IMR-90 (cell line): Measurements from ENCODE around the gene PTTG1IP2. TPM values are rescaled to one million over a fixed set of nuclear protein-coding genes. Genes with fewer than 3 reads are reported as not detected.

Experiments used
- ATAC-seq: fragments of 200-7000 bp; cut with Tn5 transposase; 2 replicates; pipeline ENCODE4 v1.9.1; 2020; ENCODE audit warnings: low read depth, mild to moderate bottlenecking, moderate library complexity
- BruUV-seq: library from RNA; stranded (reverse); fragments of 400-500 nt; replicated peaks from 2 replicates; lab custom pipeline; 2021; lab: Mats Ljungman, UMichigan
- CTCF ChIA-PET: fragments of 300-600 bp; formaldehyde crosslinking; extraction: SDS; loops from one replicate; lab custom pipeline; 2021; ENCODE audit warnings: antibody characterized with exemption; lab: Yijun Ruan, JAX
- POLR2A ChIA-PET: fragments of 300-600 bp; sonication (Branson Sonifier 250); formaldehyde crosslinking; loops from one replicate; lab custom pipeline; 2022; ENCODE audit warnings: antibody characterized with exemption; ENCODE audit not compliant: unreplicated experiment; lab: Charles Lee
- DNase-seq: peaks from one replicate; pipeline ENCODE4 v3.0.0; 2013
- H2AFZ ChIP-seq: replicated peaks from 2 replicates; pipeline ENCODE3; 2013; ENCODE audit warnings: low read length, mild to moderate bottlenecking; ENCODE audit not compliant: poor library complexity
- H2AK5ac ChIP-seq: 2 replicates; pipeline ENCODE4 v1.6.1; 2013; ENCODE audit warnings: low read depth, low read length, inconsistent platforms
- H2AK9ac ChIP-seq: replicated peaks from 2 replicates; pipeline ENCODE3; 2013; ENCODE audit warnings: mild to moderate bottlenecking, low read depth, low read length, moderate library complexity; ENCODE audit not compliant: poor library complexity
- H2BK120ac ChIP-seq: 2 replicates; pipeline ENCODE4 v1.6.1; 2013; ENCODE audit warnings: low read depth, low read length, inconsistent platforms
- H2BK15ac ChIP-seq: 3 replicates; pipeline ENCODE4 v1.6.1; 2013; ENCODE audit warnings: low read depth, low read length, inconsistent platforms
- H2BK20ac ChIP-seq: 2 replicates; pipeline ENCODE4 v1.6.1; 2013; ENCODE audit warnings: low read depth, mild to moderate bottlenecking, inconsistent platforms, low read length, moderate library complexity
- H2BK5ac ChIP-seq: 2 replicates; pipeline ENCODE4 v1.6.1; 2013; ENCODE audit warnings: mild to moderate bottlenecking, low read depth, low read length, inconsistent platforms; ENCODE audit not compliant: poor library complexity, severe bottlenecking
- H3K14ac ChIP-seq: replicated peaks from 2 replicates; pipeline ENCODE4 v1.6.1; 2013; ENCODE audit warnings: low read depth, low read length, inconsistent platforms
- H3K18ac ChIP-seq: 2 replicates; pipeline ENCODE4 v1.6.1; 2013; ENCODE audit warnings: low read depth, low read length, control low read depth
- H3K23ac ChIP-seq: 2 replicates; pipeline ENCODE4 v1.6.1; 2013; ENCODE audit warnings: low read depth, low read length, inconsistent platforms
- H3K27ac ChIP-seq: 2 replicates; pipeline ENCODE4 v1.5.1; 2013; ENCODE audit warnings: mild to moderate bottlenecking, control low read depth, low read length; ENCODE audit not compliant: insufficient read depth
- H3K27me3 ChIP-seq: 2 replicates; pipeline ENCODE4 v1.6.1; 2013; ENCODE audit warnings: low read length; ENCODE audit not compliant: control insufficient read depth, insufficient read depth
- H3K36me3 ChIP-seq: 2 replicates; pipeline ENCODE4 v1.6.1; 2013; ENCODE audit warnings: low read length, mixed read lengths; ENCODE audit not compliant: control insufficient read depth, insufficient read depth
- H3K4ac ChIP-seq: 2 replicates; pipeline ENCODE4 v1.6.1; 2013; ENCODE audit warnings: low read depth, low read length, inconsistent platforms
- H3K4me1 ChIP-seq: 2 replicates; pipeline ENCODE4 v1.6.1; 2013; ENCODE audit warnings: low read length, mixed read lengths; ENCODE audit not compliant: control insufficient read depth, insufficient read depth
- H3K4me2 ChIP-seq: 2 replicates; pipeline ENCODE4 v1.6.1; 2013; ENCODE audit warnings: low read depth, mild to moderate bottlenecking, control low read depth, low read length, moderate library complexity
- H3K4me3 ChIP-seq: 2 replicates; pipeline ENCODE4 v1.5.1; 2013; ENCODE audit warnings: low read depth, mild to moderate bottlenecking, control low read depth, low read length, moderate library complexity; ENCODE audit not compliant: insufficient read depth
- H3K56ac ChIP-seq: 2 replicates; pipeline ENCODE4 v1.6.1; 2013; ENCODE audit warnings: low read length, inconsistent platforms; ENCODE audit not compliant: insufficient read depth; ENCODE audit errors: extremely low read depth
- H3K79me1 ChIP-seq, 2 experiments: 2 replicates each; pipeline ENCODE4 v1.6.1; 2013; ENCODE audit warnings: low read length in 2 of 2, inconsistent platforms in 1 of 2, low read depth in 1 of 2
- H3K9ac ChIP-seq: 2 replicates; pipeline ENCODE4 v1.6.1; 2013; ENCODE audit warnings: low read depth, low read length, control low read depth
- H3K9me1 ChIP-seq: 2 replicates; pipeline ENCODE4 v1.6.1; 2013; ENCODE audit warnings: low read length, inconsistent platforms; ENCODE audit not compliant: insufficient read depth
- H3K9me3 ChIP-seq: 2 replicates; pipeline ENCODE4 v1.6.1; 2013; ENCODE audit warnings: low read length; ENCODE audit not compliant: control insufficient read depth, insufficient read depth
- H4K20me1 ChIP-seq: 2 replicates; pipeline ENCODE4 v1.6.1; 2013; ENCODE audit warnings: low read length, inconsistent platforms; ENCODE audit not compliant: insufficient read depth
- H4K5ac ChIP-seq: 2 replicates; pipeline ENCODE4 v1.6.1; 2013; ENCODE audit warnings: mild to moderate bottlenecking, low read depth, low read length, control low read depth
- H4K8ac ChIP-seq, 2 experiments: 2 replicates each; pipeline ENCODE4 v1.6.1; 2013; ENCODE audit warnings: low read depth in 2 of 2, low read length in 2 of 2, control low read depth in 1 of 2, inconsistent platforms in 1 of 2
- H4K91ac ChIP-seq: 2 replicates; pipeline ENCODE4 v1.6.1; 2013; ENCODE audit warnings: low read depth, low read length, inconsistent platforms; ENCODE audit not compliant: insufficient read depth
- BHLHE40 ChIP-seq: fragments of 150-350 bp; IDR thresholded peaks from 2 replicates; pipeline ENCODE4 v1.6.1; 2016; ENCODE audit warnings: mild to moderate bottlenecking, low read depth, low read length
- CEBPB ChIP-seq: IDR thresholded peaks from 2 replicates; pipeline ENCODE4 v1.6.1; 2012; ENCODE audit warnings: low read depth, low read length, improper control_type of control experiment
- CHD1 ChIP-seq: IDR thresholded peaks from 2 replicates; pipeline ENCODE4 v1.6.1; 2012; ENCODE audit warnings: low read depth, low read length, improper control_type of control experiment
- FOS ChIP-seq: fragments of 150-350 bp; IDR thresholded peaks from 2 replicates; pipeline ENCODE4 v1.6.1; 2016; ENCODE audit warnings: low read depth, low read length
- MAFK ChIP-seq: IDR thresholded peaks from 2 replicates; pipeline ENCODE4 v1.6.1; 2012; ENCODE audit warnings: low read depth, low read length, improper control_type of control experiment
- MAZ ChIP-seq: IDR thresholded peaks from 2 replicates; pipeline ENCODE4 v1.6.1; 2012; ENCODE audit warnings: low read depth, mild to moderate bottlenecking, low read length, improper control_type of control experiment, moderate library complexity, borderline replicate concordance
- MXI1 ChIP-seq: IDR thresholded peaks from 2 replicates; pipeline ENCODE4 v1.6.1; 2012; ENCODE audit warnings: low read depth, mild to moderate bottlenecking, low read length, moderate library complexity, borderline replicate concordance
- NFE2L2 ChIP-seq: fragments of 150-350 bp; IDR thresholded peaks from 2 replicates; pipeline ENCODE4 v1.6.1; 2016; ENCODE audit warnings: low read depth, mild to moderate bottlenecking, low read length
- POLR2A ChIP-seq: IDR thresholded peaks from 2 replicates; pipeline ENCODE4 v1.6.1; 2012; ENCODE audit warnings: mild to moderate bottlenecking, low read depth, low read length
- RAD21 ChIP-seq: IDR thresholded peaks from 2 replicates; pipeline ENCODE4 v1.6.1; 2012; ENCODE audit warnings: low read length, improper control_type of control experiment
- RCOR1 ChIP-seq: IDR thresholded peaks from 2 replicates; pipeline ENCODE4 v1.6.1; 2012; ENCODE audit warnings: mild to moderate bottlenecking, low read length, improper control_type of control experiment; ENCODE audit not compliant: insufficient replicate concordance
- RFX5 ChIP-seq: IDR thresholded peaks from 2 replicates; pipeline ENCODE4 v1.8.0; 2012; ENCODE audit warnings: low read depth, mild to moderate bottlenecking, low read length, moderate library complexity
- SMC3 ChIP-seq: fragments of 150-350 bp; IDR thresholded peaks from 2 replicates; pipeline ENCODE4 v1.6.1; 2016; ENCODE audit warnings: low read depth, mild to moderate bottlenecking, antibody characterized with exemption, low read length, moderate library complexity
- WGBS, 2 experiments: methylation state at CpG; one replicate each; pipeline versions ENCODE4 v1.1.5 to v1.1.7; 2013; ENCODE audit warnings: missing lambda C conversion rate in 2 of 2; ENCODE audit not compliant: insufficient read length in 1 of 2; ENCODE audit errors: extremely low coverage in 2 of 2; 5-methylcytosine and 5-hydroxymethylcytosine counted together
- dilution Hi-C: fragments of 300-500 bp; cut with HindIII; formaldehyde crosslinking; loops from one replicate; pipeline ENCODE4 v1.14.3; 2018; ENCODE audit warnings: low sequenced_read_pairs; ENCODE audit not compliant: unreplicated experiment
- in situ Hi-C: fragments of 300-500 bp; cut with MboI; formaldehyde crosslinking; loops from 3 replicates; pipeline ENCODE4 v1.14.3; 2019; ENCODE audit warnings: low sequenced_read_pairs, inconsistent platforms, mixed read lengths
- intact Hi-C: fragments of 100-400 bp; cut with micrococcal nuclease; formaldehyde crosslinking; loops from 2 replicates; pipeline ENCODE4 v1.10.0; 2022
- polyA plus RNA-seq, 3 experiments: library from polyadenylated mRNA; depleted of rRNA; stranded (reverse); fragments of >200 nt; gene quantifications; 2 replicates each; pipeline ENCODE4 v1.2.3, GENCODE V29; 2012; ENCODE audit warnings: low replicate concordance in 1 of 3
- total RNA-seq: library from RNA; depleted of rRNA; stranded (reverse); fragments of >200 nt; gene quantifications from 2 replicates; pipeline ENCODE4 v1.2.3, GENCODE V29; 2012
- TF ChIP-seq, protein P1 (sequence below): fragments of 150-350 bp; IDR thresholded peaks from 2 replicates; pipeline ENCODE4 v1.6.1; 2016; ENCODE audit warnings: low read depth, mild to moderate bottlenecking, low read length, moderate library complexity, borderline replicate concordance
- TF ChIP-seq, protein P2 (sequence below): conservative IDR thresholded peaks from 2 replicates; pipeline ENCODE4 v1.5.1; 2012; ENCODE audit warnings: mild to moderate bottlenecking, low read depth, low read length, improper control_type of control experiment
- TF ChIP-seq, protein P3 (sequence below): fragments of 150-350 bp; IDR thresholded peaks from 2 replicates; pipeline ENCODE4 v1.6.1; 2017; ENCODE audit warnings: mild to moderate bottlenecking, antibody characterized with exemption, low read length, low read depth

Gene PTTG1IP2
- total and polyA plus RNA-seq, 2 of the 4 experiments (the other 2 are of a cell fraction) = not detected

DNA sequence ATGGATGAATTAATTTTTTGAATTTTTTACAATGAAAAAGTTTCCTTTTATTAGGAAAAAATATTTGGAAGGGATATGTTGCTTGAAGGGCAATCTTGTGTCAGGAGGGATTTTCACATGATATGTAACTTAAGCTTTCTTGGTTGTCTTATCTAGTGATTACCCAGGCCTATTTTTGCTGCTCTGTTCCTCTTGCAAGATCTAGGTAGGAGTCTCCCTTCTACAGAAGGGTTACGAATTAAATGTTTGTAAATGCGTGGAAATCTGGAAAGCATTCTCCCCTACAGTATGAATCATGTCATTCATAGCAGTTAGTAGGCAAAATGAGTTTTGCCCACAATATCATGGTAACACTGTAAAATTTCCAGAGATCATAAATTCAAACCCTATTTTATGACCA, 69.0 kb downstream of the PTTG1IP2 start:
- TF ChIP-seq, protein P1, sequence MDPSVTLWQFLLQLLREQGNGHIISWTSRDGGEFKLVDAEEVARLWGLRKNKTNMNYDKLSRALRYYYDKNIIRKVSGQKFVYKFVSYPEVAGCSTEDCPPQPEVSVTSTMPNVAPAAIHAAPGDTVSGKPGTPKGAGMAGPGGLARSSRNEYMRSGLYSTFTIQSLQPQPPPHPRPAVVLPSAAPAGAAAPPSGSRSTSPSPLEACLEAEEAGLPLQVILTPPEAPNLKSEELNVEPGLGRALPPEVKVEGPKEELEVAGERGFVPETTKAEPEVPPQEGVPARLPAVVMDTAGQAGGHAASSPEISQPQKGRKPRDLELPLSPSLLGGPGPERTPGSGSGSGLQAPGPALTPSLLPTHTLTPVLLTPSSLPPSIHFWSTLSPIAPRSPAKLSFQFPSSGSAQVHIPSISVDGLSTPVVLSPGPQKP = no peak
- no peak for TF ChIP-seq SMC3
- no peak for TF ChIP-seq MAFK
- no peak for TF ChIP-seq CHD1
- no peak for TF ChIP-seq NFE2L2
- no peak for TF ChIP-seq MAZ
- no peak for TF ChIP-seq RAD21
- TF ChIP-seq POLR2A = no peak
- no peak for TF ChIP-seq CEBPB
- no peak for TF ChIP-seq BHLHE40
- no peak for TF ChIP-seq RCOR1
- TF ChIP-seq RFX5 = no peak
- no peak for TF ChIP-seq FOS
- no peak for TF ChIP-seq MXI1
- TF ChIP-seq, protein P2, sequence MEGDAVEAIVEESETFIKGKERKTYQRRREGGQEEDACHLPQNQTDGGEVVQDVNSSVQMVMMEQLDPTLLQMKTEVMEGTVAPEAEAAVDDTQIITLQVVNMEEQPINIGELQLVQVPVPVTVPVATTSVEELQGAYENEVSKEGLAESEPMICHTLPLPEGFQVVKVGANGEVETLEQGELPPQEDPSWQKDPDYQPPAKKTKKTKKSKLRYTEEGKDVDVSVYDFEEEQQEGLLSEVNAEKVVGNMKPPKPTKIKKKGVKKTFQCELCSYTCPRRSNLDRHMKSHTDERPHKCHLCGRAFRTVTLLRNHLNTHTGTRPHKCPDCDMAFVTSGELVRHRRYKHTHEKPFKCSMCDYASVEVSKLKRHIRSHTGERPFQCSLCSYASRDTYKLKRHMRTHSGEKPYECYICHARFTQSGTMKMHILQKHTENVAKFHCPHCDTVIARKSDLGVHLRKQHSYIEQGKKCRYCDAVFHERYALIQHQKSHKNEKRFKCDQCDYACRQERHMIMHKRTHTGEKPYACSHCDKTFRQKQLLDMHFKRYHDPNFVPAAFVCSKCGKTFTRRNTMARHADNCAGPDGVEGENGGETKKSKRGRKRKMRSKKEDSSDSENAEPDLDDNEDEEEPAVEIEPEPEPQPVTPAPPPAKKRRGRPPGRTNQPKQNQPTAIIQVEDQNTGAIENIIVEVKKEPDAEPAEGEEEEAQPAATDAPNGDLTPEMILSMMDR = no peak
- TF ChIP-seq, protein P3, sequence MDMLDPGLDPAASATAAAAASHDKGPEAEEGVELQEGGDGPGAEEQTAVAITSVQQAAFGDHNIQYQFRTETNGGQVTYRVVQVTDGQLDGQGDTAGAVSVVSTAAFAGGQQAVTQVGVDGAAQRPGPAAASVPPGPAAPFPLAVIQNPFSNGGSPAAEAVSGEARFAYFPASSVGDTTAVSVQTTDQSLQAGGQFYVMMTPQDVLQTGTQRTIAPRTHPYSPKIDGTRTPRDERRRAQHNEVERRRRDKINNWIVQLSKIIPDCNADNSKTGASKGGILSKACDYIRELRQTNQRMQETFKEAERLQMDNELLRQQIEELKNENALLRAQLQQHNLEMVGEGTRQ = no peak
- Histone ChIP-seq H3K9me1 (no peaks in the 10 kb centered on the region), H4K5ac (no peak overlapping the region), H3K9ac (no peak overlapping the region), H2BK20ac (no peak overlapping the region), H3K36me3 (no peaks in the 10 kb centered on the region), H3K56ac (no peak overlapping the region), H4K20me1 (no peaks in the 10 kb centered on the region), H3K4ac (no peak overlapping the region), H4K8ac (no peak overlapping the region), H2AK5ac (no peak overlapping the region), H2BK120ac (no peak overlapping the region), H3K4me2 (no peak overlapping the region), H3K18ac (no peak overlapping the region), H2BK5ac (no peak overlapping the region), H2AK9ac (no peak overlapping the region), H2BK15ac (no peak overlapping the region), H4K91ac (no peak overlapping the region), H3K23ac (no peak overlapping the region), H3K9me3 (no peaks in the 10 kb centered on the region), H3K14ac (no peak overlapping the region), H3K4me3 (no peak overlapping the region), H2AFZ (no peak overlapping the region), H3K79me1 (no peaks in the 10 kb centered on the region), H3K27me3 (peaks cover 10% of the 10 kb centered on the region; the same call in 1 of the 2 replicates), H3K4me1 (no peaks in the 10 kb centered on the region), H3K27ac (no peak overlapping the region)
- CTCF ChIA-PET = no interaction called here
- no peak for DNase-seq
- BruUV-seq = no TSS peak
- intact Hi-C loops (no loop called here), in situ Hi-C loops (no loop called here), dilution Hi-C loops (no loop called here)
- POLR2A ChIA-PET = no interaction called here
- no peak for ATAC-seq
- WGBS, 2 experiments = no CpG with 5 or more reads among the region's 2 CpGs
